Hematopoietic multipotent progenitor cell treated with erythropoietin and hydrocortisone succinate and interleukin-3 and kit ligand, for 4 days (in vitro differentiated cells): Measurements from ENCODE around the gene VSIR.

Experiments
- DNase-seq: peaks from one replicate; pipeline ENCODE4 v3.0.0-alpha.2; 2015

Gene VSIR

DNA sequence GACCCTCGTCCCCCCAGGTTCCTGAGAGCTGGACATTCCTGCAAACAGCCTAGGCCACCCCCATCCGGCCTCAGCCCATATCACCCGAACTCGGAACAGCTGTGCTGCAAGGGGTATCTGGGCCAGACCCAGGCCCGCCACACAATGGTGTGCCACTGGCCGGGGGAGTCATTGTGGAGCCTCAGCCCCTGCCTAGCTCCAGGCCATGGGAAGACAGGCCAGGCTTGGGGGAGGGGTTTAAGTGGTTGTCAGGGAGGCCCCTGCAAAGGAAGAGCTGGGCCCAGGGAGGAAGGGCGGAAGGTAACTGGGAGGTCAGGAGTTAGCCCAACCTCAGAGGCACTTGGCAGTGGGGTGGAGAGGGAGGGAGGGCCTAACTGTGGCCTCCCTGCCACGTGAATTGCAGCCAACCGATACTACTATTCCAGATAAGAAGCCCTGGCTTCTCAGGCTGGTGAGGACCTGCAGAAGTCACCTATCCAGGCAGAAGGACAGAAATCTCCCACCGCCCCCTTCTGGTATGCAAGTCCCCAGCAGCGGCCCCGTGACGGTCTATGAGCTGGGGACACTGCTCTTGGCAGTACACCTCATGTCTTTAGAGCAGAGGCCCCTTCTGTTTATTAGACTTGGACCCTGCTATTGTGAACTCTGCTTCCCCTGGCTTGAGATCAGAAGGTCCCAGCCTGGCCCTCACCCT, 26.8 kb downstream of the VSIR start:
- DNase-seq: peak; percentile 96

DNA sequence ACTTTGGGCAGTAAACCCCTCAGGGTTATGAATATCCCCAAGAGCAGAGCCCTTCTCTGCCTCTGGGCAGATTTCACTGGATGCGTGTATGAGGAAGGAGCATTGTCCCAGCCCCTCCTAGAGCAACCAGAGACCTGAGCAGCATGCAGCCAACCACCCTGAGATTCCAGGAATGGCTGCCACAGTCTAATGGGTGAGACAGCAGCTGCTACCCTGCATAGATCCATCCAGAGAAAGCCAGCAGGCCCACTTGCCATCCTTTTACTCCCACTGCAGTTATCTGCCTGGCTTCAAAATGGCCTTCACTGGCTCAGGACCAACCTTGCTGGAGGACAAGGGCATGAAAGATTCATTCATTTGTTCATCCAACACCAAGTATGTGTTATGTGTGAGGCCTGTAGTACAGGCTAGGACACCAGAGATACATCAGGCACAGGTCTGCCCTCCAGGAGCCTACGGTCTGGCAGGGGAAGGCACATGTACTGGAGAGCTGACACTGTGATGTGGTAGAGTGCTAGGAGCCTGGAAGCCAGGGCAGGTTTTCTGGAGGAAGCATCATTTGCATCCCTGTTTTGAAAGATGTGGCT, 27.6 kb downstream of the VSIR start:
- no peak for DNase-seq

DNA sequence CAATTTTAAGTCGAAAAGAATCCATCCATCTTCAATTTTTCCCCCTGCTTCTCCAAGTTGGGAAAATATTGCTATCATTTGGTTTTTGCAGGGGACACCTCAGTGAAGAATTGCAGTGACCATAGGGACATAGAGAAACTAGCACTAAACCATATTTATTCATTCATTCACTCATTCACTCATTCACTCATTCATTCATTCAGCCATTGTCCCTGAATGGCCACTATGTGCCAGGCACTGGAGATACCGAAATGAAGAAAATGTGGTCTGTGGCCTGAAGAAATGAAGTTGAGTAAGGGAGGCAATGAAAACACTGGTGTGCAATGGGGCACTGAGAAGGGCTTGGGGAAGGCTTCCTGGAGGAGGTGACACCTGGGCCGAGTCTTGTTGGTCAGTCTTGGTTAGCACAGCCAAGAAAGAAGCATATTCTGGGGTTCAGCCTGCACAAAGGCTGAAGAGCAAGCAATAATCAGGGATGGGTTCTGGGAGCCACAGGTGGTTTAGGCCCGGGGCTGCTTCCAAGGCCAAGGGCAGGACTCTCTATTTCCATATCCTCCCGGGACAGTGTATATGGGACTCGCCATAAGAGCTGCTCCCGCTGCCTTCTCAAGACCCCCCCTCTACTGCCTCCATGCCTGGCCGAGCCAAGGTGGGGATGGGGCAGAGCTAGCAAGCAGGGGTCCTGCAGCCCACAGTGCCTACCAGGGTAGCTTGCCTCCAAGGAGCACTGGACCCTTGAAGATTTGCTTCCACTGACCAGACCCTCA, 28.2 kb downstream of the VSIR start:
- no peak for DNase-seq

DNA sequence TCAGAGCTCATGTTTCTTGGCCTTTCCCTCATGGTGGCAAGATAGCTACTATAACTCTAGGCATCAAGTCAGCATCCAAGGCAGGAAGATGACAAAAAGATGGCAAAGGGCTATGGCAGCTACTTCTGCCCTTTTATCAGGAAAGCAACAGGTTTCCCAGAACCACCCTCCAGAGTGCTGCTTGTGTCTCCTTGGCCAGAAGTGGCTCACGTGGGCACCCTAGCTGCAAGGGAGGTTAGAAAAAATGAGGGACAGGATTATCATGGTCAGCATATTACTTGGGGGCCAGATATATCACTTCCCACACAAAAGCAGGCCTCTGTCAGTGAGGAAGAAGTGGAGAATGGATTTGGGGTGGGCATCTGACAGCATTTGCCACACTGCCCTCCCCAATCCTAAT, 29.5 kb downstream of the VSIR start:
- DNase-seq: no peak

DNA sequence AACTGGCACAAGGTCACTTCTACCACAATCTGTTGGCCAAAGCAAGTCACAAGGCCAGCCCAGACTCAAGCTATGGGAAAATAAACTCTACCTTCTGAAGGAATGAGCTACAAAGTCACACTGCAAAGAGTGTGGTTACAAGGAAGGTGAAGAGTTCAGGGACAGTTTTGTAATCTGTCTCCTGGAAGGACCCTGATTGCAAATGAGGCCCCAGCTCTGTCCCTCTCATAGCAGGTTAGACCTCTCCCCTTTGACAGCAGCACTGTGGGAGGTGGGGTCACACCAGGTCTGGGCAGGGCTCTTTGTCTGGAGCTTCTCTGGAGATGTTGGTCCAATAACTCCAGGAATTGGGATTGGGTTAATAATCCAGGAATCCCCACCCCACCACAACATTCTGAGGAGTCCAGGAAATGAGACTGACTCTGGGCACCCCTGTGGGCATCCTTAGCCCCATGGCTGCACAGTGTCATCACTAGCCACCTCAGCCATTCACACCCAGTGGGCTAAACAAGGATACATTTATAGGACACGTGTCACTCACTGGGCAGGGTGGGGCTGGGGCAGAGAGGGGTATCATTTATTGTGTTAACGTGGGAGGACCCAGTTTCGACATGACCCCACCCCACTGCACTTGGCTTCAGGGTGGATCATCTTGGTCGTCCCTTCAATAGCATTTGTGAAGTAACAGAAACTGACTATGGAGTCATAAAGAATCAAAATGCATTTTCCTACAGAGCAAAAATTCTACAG, 30.1 kb downstream of the VSIR start:
- DNase-seq: no peak

DNA sequence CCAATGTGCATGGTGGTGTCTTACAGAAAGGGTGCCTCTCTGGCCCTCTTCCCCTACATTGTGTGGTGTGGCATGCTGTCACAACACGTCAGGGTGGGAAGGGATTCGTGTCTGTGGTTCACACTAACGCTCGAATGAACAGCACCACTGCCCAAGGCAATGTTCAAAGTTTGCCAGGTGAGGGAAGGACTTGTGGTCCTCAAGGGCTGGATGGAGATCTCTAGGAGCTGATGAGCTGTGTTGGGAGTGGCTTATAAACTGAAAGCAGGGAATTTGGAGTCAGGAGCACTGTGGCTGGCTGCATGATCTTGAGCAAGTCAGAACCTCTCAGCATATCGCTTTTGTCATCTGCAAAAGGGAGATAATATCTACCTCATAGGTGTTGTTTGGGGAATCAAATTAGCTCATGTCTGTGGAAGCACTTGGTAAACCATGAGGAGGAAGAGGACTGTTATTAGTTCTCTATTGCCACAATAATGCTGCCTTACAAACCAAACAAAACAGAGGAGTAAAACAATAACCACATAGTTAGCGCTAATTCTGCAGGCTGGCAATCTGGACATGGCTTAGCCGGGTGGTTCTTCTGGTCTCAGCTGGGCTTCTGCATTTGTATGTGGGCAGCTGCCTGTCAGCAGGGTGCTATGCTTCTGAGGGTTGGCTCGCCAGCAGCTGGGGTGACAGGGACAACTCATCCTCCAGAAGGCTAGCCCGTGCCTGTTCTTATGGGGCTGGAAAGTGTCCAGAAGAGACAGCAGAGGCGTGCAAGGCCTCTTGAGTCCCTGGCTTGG, 30.8 kb downstream of the VSIR start:
- no peak for DNase-seq

DNA sequence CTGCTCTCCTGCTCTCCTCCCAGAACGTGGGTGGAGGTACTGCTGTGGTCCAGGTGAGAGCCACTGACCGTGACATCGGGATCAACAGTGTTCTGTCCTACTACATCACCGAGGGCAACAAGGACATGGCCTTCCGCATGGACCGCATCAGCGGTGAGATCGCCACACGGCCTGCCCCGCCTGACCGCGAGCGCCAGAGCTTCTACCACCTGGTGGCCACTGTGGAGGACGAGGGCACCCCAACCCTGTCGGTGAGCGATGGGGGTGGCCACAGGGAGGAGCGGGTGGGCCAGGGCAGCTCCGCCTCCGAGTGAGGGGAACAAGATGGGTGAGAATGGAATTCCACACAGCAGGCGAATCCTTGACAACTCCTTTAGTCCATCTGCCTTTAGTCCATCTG, 31.6 kb downstream of the VSIR start:
- DNase-seq: no peak

DNA sequence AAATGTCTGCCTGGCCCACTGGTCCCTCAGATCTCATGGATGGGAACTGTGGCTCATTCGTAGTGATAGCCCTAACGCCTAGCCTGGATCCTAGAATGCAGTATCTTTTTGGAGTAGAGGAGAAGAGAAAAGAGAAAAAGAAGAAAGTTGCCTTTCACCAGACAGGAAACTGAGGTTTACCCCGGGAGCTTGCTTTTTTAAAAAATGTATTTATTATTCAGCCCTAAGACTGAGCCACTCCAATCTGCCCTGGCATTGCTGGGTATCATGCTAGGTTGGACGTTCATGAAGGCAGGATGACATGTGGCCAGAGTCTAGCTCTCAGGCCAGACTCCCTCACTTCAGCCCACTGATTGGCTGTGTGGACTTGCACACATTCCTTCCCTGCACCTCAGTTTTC, 32.3 kb downstream of the VSIR start:
- DNase-seq: no peak

DNA sequence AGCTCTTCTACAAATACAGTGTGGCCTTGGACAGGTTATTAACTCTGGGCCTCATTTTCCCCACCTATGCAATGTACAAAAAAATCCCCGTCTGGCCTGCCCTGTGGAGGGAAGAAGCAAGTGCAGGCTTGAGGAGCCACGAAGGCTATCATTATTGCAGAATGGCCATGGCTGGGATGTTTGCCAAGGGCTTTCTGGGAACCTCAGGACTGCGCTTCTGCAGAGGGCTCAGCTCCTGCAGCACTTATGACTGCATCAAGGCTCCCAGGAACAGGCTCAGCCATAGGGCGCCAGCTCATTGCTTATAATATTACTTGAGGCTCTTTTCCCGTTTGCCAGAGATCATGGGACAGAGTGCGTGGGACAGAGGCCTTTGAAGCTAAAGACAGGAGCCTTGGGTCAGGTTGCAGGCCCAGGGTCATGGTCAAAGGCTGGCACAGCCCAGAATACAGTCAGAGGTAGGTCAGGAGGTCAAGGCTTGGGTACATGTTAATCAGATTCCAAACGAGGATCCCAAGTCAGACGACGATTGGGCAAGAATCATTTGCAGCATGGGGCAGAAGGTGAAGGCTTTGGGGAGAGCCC, 33.2 kb downstream of the VSIR start:
- peak; percentile 63 for DNase-seq

DNA sequence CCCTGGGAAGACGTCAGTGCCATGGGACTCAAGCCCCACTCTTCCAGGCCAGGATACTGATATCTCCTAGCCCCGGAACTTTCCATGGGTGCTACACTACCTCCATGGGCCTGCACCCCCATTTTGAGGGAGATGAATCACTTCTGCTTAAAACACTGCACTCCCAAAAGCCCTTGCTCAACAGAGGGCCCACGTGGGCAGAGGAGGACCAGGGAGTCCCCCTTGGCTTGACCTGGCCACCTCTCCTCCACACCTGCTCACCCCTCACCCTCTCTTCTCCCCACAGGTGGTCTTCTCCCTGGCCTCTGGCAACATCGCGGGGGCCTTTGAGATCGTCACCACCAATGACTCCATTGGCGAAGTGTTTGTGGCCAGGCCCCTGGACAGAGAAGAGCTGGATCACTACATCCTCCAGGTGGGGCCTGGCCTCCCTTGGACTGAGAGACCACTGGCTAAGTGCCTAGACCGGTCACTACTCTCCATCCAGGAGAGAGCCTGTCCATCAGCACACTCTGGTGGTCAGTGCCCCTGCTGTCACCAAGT, 33.9 kb downstream of the VSIR start:
- no peak for DNase-seq

DNA sequence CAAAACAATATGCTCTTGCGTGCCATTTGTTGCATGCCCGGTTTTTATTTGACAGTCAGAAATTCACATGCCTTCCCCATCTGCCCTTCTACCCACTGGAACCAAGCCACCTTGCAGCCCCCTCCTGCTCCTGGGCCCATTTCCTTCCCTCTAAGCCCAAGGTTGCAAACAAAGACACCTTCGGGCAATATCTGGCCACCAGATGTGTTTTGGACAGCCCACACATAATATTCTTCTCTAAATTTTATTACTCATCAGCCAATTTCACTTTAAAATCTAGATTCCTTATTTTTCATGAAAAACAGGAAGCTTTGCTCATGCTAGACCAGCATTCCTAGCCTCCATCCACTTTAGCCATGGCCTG, 35.5 kb downstream of the VSIR start:
- peak; percentile 52 for DNase-seq

DNA sequence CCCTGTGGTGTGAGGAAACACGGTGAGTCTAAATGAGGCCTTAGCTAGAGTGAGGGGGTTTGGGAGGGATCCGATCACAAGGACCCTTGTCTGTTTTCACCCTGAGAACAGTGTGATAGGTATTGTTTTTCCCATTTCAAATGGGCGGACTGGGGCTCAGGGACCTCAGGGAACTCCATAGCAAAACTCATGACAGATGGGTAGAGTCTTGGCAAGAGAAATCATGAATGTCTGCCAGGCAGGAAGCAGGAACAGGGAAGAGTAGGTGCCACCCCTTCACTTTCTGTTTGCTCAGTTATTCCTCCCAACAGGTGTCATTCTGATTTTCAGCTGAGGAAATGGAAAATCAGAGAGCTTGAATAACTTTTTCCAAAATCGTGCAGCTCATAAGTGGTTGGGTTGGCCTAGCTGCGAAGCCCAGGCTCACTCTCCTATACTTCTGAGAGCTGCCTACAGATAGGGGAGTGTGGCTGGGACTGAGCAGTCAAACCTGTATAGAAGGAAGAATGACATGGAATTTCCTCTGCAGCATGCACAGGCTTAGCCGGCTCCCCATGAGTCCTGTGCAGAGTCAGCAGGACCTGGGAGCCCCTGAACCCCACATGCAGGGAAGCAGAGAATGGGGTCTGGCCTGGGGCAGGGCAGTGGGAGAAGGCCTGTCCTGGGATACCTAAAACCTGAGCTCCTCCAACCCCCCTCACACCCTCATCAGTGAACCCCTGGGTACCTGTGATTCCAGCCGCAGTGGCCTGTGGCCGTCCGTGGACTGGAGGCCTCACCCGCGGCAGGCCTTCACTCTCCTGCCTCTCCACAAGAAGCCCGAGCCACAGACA, 36.1 kb downstream of the VSIR start:
- no peak for DNase-seq

DNA sequence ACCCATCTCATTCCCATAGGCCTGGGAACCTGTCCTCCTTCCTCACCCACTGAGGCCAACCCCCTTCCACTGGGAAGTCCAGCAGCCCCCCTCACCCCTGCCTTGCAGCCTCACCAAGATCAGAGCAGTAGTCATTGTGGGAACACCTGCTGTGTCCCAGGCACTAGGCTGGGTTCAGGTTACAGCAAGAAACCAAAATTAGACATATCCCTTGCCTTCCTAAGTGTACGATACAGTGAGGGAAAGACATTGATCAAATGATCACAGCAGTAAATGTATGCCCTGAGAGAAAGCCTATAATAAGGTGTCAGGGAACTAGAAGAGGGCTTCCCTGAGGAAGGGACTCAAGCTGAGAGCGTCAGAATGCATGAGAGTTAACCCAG, 36.8 kb downstream of the VSIR start:
- no peak for DNase-seq

DNA sequence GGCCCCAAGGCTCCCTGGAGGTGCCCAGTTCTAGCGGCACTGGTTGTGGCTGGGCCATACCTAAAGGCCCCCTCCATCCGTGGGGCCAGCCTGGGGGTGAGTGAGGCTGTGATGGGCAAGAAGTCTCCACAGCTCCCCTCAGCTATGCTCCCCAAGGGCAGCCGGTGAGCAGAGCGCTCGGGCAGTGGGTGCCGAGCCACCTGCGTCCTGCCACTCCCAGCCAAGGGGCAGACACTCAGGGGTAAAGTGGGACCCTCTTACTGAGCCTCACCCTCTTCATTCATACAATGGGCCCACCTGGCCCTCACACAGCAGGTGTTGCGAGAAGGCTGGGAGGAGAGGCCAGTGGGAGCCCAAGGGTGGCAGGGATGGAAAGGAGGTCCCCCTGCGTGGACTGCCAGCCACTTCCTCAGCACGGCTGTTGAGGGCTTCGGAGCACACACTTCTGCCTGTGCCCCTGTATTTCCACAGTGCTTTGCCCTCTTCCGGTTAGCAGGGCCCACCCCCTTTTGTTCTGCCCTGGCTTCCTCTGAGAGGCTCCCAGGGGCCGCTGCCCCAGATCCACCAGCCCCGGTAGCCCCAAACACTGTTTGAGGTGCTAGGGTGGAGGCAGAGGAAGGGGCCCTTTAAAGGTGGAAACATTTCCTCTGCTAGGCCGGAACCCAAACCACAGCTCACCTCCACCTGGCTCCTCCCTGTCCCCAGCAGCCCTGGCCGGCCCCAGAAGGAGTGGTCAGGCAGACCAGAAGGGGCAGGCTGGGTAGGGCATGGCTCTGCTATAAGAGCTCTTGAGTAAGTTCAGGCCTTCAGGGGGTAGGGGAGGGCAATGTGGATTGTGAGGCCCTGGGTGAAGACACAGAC, 37.4 kb downstream of the VSIR start:
- DNase-seq: peak; percentile 81

DNA sequence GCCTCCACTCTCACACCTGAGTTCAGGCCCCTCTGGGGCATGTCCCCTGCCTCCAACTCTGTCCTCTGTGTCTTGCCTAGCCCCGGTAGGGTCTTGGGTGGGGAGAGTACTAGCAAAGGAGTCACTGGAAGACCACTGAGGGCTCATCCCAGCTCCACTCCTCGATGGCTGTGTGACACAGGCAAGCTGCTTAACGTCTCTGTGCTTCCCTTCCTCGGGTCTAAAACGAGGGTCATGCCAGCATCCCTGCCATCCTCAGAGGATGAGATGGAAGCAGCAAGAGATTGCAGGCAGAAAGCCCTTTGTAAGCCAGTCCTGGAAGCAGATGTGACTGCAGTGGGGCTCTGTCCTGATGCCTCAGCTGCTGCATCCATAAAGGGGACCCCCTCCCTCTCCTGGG, 38.5 kb downstream of the VSIR start:
- no peak for DNase-seq

DNA sequence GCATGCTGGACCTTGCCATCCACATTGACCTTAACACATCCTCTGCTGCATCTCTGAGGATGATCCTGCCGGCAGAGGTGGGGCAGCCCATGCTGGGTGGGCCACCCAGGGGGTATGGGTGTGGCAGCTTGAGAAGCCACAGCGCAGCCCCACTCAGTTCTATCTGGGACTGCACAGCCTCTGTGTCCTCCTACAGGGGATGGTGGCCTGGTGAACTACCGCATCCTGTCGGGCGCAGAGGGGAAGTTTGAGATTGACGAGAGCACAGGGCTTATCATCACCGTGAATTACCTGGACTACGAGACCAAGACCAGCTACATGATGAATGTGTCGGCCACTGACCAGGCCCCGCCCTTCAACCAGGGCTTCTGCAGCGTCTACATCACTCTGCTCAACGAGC, 41.5 kb downstream of the VSIR start:
- DNase-seq: no peak

DNA sequence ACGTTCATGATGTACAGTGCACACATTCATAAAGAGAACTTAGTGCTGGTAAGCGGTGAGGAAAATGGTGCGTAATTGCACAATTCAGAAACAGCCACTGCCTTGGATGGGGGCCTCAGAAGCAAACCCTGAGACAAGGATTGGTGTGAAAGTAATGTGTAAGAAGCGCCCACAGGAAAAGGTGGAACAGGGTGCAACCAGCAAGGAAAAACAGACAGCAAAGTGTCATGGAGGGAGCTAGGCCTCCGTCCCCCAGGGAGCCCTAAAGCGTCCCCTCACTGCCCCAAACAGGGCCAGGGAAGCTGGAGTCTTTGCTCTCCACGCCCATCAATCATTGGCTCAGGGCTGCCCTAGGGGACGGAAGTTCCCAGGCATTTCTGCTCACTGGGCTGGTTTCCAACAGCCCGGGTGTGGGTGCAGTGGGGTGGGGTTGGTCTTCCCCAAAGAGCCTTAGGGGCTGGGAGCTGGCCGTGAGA, 44.1 kb downstream of the VSIR start:
- DNase-seq: peak; percentile 90

DNA sequence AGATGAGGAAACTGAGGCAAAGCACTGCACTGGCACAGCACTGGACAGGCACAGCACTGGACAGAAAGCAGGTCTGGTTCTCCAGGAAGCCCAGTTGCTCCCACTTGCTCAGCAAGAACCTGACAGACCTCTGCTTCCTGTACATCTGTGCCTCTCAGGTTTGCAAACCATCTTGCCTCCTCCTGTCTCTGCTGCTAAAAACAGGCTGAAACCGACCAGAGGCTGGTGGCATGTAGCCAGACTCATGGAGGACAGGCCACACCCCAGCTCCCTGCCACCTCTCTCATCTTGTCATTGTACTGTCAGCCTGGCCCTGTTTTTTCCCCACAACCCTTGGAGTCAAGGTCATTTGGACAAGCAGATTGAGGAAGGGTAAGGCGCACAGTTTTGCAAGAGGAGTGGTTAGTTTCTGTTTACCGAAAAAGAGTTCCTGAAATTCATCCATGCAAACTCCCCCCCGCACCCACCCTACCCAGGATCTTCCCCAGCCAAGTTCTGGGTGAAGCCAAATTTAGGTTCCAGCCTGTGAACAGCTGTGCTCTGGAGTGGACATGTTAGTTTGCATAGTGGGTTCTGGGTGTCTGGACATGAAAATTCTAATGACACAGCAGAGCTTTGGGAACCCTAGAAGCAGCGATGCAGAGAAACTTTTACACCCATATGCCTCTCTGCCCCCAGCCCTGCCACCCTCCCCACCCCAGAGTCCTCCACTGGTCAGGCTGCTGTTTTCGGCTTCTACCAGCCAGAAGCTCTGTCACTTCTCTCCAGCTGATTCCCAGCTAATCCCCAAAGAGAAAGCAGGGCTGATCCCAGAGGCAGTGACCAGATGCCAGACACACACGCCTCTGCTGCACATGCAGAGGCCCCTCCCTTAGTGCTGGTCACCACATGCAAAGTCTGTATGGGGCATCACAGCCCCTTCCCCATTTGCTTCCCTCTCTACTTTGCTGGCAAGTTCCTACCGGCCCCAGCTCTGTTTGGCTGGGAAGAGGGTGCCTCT, 45.3 kb downstream of the VSIR start:
- DNase-seq: peak; percentile 89
